Prostate gland (tissue), 2 donors: ENCODE measurements around the gene VPS54.

Experiments used
- POLR2A ChIP-seq: fragments of 450-650 bp; IDR thresholded peaks from one replicate; pipeline ENCODE4 v1.6.1; 2016; ENCODE audit warnings: antibody characterized with exemption, mild to moderate bottlenecking
- TF ChIP-seq, protein P1 (sequence below), 4 experiments: fragments of 200-600 bp in 2 of 4; fragments of 450-650 bp in 2 of 4; sonication (generic) in 2 of 4; IDR thresholded peaks; 1 replicate in 3 of 4; 2 replicates in 1 of 4; pipeline ENCODE4 v1.5.1; 2016 to 2019; ENCODE audit warnings: antibody characterized with exemption in 4 of 4, mild to moderate bottlenecking in 2 of 4, moderate library complexity in 2 of 4

DNA sequence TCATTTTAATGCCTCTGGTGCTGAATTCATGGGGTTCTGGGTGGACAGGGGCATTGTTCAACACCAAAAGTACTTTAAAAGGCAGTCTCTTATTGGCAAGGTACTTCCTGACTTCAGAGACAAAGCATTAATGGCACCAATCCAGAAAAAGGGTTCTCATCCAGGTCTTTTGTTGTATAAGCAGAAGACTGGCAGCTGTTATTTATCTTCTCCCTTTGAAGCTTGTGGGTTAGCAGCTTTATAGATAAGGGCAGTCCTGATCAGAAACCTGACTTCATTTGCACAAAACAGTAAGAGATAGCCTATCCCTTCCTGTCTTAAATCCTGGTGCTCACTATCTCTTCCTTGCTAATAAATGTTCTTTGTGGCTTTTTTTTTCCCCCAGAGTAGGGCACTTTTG, 68.8 kb downstream of the VPS54 start:
- TF ChIP-seq, protein P1, sequence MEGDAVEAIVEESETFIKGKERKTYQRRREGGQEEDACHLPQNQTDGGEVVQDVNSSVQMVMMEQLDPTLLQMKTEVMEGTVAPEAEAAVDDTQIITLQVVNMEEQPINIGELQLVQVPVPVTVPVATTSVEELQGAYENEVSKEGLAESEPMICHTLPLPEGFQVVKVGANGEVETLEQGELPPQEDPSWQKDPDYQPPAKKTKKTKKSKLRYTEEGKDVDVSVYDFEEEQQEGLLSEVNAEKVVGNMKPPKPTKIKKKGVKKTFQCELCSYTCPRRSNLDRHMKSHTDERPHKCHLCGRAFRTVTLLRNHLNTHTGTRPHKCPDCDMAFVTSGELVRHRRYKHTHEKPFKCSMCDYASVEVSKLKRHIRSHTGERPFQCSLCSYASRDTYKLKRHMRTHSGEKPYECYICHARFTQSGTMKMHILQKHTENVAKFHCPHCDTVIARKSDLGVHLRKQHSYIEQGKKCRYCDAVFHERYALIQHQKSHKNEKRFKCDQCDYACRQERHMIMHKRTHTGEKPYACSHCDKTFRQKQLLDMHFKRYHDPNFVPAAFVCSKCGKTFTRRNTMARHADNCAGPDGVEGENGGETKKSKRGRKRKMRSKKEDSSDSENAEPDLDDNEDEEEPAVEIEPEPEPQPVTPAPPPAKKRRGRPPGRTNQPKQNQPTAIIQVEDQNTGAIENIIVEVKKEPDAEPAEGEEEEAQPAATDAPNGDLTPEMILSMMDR (IDR thresholded peaks at IDR 0.05) = no peak
- no peak for TF ChIP-seq POLR2A
